ENCODE measurements around the gene TCP1. TPM values are rescaled to one million over a fixed set of nuclear protein-coding genes. Genes with fewer than 3 reads are reported as not detected.

The TCP1 gene
- polyA plus RNA-seq, 1 donor from 2014 or later = 379 TPM

GRCh38 chr6:159762681-159763293 lies 26.6 kb downstream of the TCP1 start:
- Histone ChIP-seq H3F3A (ENCODE audit: insufficient read depth, low read length, poor library complexity, severe bottlenecking) (no peaks in the 10 kb centered on the region), H2AFZ (ENCODE audit: low read depth, low read length) (peak overlapping the region; percentile 85), H3K79me2 (replicated peaks; ENCODE audit: insufficient read depth, low read length) (peaks cover 25% of the 10 kb centered on the region), H3K4me2 (ENCODE audit: low read length) (peak overlapping the region; percentile 86), H3K9ac (ENCODE audit: low read length) (peak overlapping the region; percentile 98), H3K36me3 (ENCODE audit: insufficient read depth, low read length) (peaks cover 14% of the 10 kb centered on the region), H3K27ac (ENCODE audit: low read length) (peak overlapping the region; percentile 98), H3K27me3 (ENCODE audit: insufficient read depth, low read depth, low read length) (no peaks in the 10 kb centered on the region), H3K4me3 (ENCODE audit: low read length) (peak overlapping the region; percentile 91), H3K9me3 (ENCODE audit: low read length) (no peaks in the 10 kb centered on the region), H4K20me1 (ENCODE audit: insufficient read depth) (no peaks in the 10 kb centered on the region), H3K9me2 (ENCODE audit: insufficient read depth, low read length) (no peaks in the 10 kb centered on the region)
- peak; percentile 5 for TF ChIP-seq MXI1 (conservative IDR thresholded peaks at IDR 0.05; ENCODE audit: poor library complexity, severe bottlenecking)
- no peak for TF ChIP-seq RAD21 (conservative IDR thresholded peaks at IDR 0.05)
- no peak for TF ChIP-seq CTCF (IDR thresholded peaks at IDR 0.05; ENCODE audit: poor library complexity, severe bottlenecking)

DNA sequence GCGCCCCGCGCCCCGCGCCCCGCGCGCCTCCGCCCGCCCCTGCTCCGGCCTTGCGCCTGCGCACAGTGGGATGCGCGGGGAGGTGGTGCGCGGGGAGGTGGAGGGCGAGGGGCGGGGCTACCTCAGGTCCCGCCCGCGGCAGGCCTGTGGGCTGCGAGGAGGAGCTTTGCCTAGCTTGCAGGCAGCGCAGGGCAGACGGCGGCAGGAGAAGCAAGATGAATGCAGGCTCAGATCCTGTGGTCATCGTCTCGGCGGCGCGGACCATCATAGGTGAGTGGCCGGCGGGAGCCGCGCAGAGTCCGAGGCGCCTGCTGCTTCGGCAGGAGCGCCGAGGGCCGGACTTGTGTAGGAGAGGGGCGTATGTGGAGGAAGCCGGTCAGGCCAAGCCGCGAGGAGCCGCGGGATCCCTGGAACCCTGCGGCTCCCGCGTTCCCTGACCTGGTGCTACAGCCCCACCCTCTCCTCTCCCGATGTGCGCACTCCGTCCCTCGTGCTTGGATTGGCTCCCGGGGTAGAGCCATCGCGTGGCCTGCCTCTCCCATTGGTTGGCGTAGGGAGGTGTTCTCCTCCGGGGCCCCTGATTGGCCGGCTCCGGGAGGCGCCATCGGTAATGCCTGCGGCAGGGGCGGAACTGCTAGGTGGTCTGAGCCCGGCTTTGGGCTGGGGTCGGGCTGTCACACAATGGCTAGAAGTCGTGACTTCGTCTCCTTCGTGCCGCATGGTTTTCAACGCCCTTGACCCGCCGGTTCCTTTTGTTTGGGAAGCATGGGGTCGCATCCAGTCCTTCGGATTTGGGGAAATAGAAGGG lies 27.3 kb downstream of the TCP1 start, which contains the start of gene ACAT2:
Gene ACAT2, plus strand, starts transcription at position 173 of the 808 bp plus-strand sequence. Its CDS starts 43 bp downstream, at position 216.
- Histone ChIP-seq H3K9ac (ENCODE audit: low read length) (peak within 1 kb of the TSS; percentile 98), H3K27me3 (ENCODE audit: insufficient read depth, low read depth, low read length) (no peaks in the 10 kb centered on the region), H2AFZ (ENCODE audit: low read depth, low read length) (peak within 1 kb of the TSS; percentile 85), H3K9me2 (ENCODE audit: insufficient read depth, low read length) (no peaks in the 10 kb centered on the region), H3K9me3 (ENCODE audit: low read length) (no peaks in the 10 kb centered on the region), H3K79me2 (replicated peaks; ENCODE audit: insufficient read depth, low read length) (peaks cover 25% of the 10 kb centered on the region), H3F3A (ENCODE audit: insufficient read depth, low read length, poor library complexity, severe bottlenecking) (no peaks in the 10 kb centered on the region), H3K27ac (ENCODE audit: low read length) (peak within 1 kb of the TSS; percentile 98), H3K36me3 (ENCODE audit: insufficient read depth, low read length) (peaks cover 9% of the 10 kb centered on the region), H3K4me3 (ENCODE audit: low read length) (peak within 1 kb of the TSS; percentile 91), H4K20me1 (ENCODE audit: insufficient read depth) (no peaks in the 10 kb centered on the region), H3K4me2 (ENCODE audit: low read length) (peak within 1 kb of the TSS; percentile 86)
- TF ChIP-seq MXI1 (conservative IDR thresholded peaks at IDR 0.05; ENCODE audit: poor library complexity, severe bottlenecking) = peak; percentile 73
- no peak for TF ChIP-seq RAD21 (conservative IDR thresholded peaks at IDR 0.05)
- peak; percentile 64 for TF ChIP-seq EP300 (conservative IDR thresholded peaks at IDR 0.05; ENCODE audit: poor library complexity, severe bottlenecking)
- TF ChIP-seq CTCF (IDR thresholded peaks at IDR 0.05; ENCODE audit: poor library complexity, severe bottlenecking) = peak; percentile 39
- no peak for TF ChIP-seq EZH2 (IDR thresholded peaks at IDR 0.05; ENCODE audit: borderline replicate concordance, insufficient read depth, low read length, poor library complexity, severe bottlenecking)
- TF ChIP-seq, protein P1, sequence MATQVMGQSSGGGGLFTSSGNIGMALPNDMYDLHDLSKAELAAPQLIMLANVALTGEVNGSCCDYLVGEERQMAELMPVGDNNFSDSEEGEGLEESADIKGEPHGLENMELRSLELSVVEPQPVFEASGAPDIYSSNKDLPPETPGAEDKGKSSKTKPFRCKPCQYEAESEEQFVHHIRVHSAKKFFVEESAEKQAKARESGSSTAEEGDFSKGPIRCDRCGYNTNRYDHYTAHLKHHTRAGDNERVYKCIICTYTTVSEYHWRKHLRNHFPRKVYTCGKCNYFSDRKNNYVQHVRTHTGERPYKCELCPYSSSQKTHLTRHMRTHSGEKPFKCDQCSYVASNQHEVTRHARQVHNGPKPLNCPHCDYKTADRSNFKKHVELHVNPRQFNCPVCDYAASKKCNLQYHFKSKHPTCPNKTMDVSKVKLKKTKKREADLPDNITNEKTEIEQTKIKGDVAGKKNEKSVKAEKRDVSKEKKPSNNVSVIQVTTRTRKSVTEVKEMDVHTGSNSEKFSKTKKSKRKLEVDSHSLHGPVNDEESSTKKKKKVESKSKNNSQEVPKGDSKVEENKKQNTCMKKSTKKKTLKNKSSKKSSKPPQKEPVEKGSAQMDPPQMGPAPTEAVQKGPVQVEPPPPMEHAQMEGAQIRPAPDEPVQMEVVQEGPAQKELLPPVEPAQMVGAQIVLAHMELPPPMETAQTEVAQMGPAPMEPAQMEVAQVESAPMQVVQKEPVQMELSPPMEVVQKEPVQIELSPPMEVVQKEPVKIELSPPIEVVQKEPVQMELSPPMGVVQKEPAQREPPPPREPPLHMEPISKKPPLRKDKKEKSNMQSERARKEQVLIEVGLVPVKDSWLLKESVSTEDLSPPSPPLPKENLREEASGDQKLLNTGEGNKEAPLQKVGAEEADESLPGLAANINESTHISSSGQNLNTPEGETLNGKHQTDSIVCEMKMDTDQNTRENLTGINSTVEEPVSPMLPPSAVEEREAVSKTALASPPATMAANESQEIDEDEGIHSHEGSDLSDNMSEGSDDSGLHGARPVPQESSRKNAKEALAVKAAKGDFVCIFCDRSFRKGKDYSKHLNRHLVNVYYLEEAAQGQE (IDR thresholded peaks at IDR 0.05; ENCODE audit: borderline replicate concordance) = peak; percentile 79
- peak; percentile 85 for TF ChIP-seq TAF1 (IDR thresholded peaks at IDR 0.05; ENCODE audit: low read depth)
- TF ChIP-seq SMC3 (conservative IDR thresholded peaks at IDR 0.05; ENCODE audit: poor library complexity) = no peak
- peak; percentile 90 for TF ChIP-seq POLR2AphosphoS5 (IDR thresholded peaks at IDR 0.05)

Measured in neural cell (in vitro differentiated cells).